H9 (cell line): Measurements from ENCODE around the gene ST6GALNAC2. TPM values are rescaled to one million over a fixed set of nuclear protein-coding genes. Genes with fewer than 3 reads are reported as not detected.
A peak's percentile ranks its signal among the peaks of the same experiment; 100 is the strongest.

Experiments
- DNase-seq: peaks from one replicate; pipeline ENCODE4 v3.0.0-alpha.2; 2017
- H2AFZ ChIP-seq: one replicate; pipeline ENCODE4 v1.6.1; 2013; ENCODE audit warnings: mild to moderate bottlenecking, low read length, control low read depth, moderate library complexity
- H2AK5ac ChIP-seq: 2 replicates; pipeline ENCODE4 v1.6.1; 2013; ENCODE audit warnings: low read length, control low read depth, mixed read lengths; ENCODE audit not compliant: insufficient read length
- H2BK120ac ChIP-seq: one replicate; pipeline ENCODE4 v1.6.1; 2013; ENCODE audit warnings: low read depth, mild to moderate bottlenecking, low read length, control low read depth, inconsistent platforms; ENCODE audit not compliant: poor library complexity, severe bottlenecking
- H2BK12ac ChIP-seq: 2 replicates; pipeline ENCODE4 v1.6.1; 2013; ENCODE audit warnings: low read length, control low read depth, mixed read lengths, low read depth; ENCODE audit not compliant: insufficient read length
- H2BK15ac ChIP-seq: 2 replicates; pipeline ENCODE4 v1.6.1; 2013; ENCODE audit warnings: low read depth, low read length, control low read depth
- H2BK20ac ChIP-seq: one replicate; pipeline ENCODE4 v1.6.1; 2013; ENCODE audit warnings: low read depth, mild to moderate bottlenecking, low read length, control low read depth, inconsistent platforms; ENCODE audit not compliant: poor library complexity, severe bottlenecking
- H2BK5ac ChIP-seq: 2 replicates; pipeline ENCODE4 v1.6.1; 2013; ENCODE audit warnings: low read length, control low read depth, mixed read lengths; ENCODE audit not compliant: insufficient read length
- H3K14ac ChIP-seq: 2 replicates; pipeline ENCODE4 v1.6.1; 2013; ENCODE audit warnings: low read length, control low read depth; ENCODE audit not compliant: insufficient read depth
- H3K18ac ChIP-seq: 2 replicates; pipeline ENCODE4 v1.6.1; 2013; ENCODE audit warnings: low read depth, mild to moderate bottlenecking, mixed read lengths, low read length, control low read depth; ENCODE audit not compliant: insufficient read length
- H3K23ac ChIP-seq: 2 replicates; pipeline ENCODE4 v1.6.1; 2013; ENCODE audit warnings: low read length, control low read depth, mixed read lengths, low read depth; ENCODE audit not compliant: insufficient read length
- H3K23me2 ChIP-seq: 2 replicates; pipeline ENCODE4 v1.6.1; 2013; ENCODE audit warnings: low read depth, mild to moderate bottlenecking, mixed read lengths, low read length, control low read depth; ENCODE audit not compliant: insufficient read length, poor library complexity, severe bottlenecking
- H3K27ac ChIP-seq: 2 replicates; pipeline ENCODE4 v1.5.1; 2013; ENCODE audit warnings: low read length, control low read depth, mixed read lengths, low read depth; ENCODE audit not compliant: insufficient read length
- H3K27me3 ChIP-seq: 2 replicates; pipeline ENCODE4 v1.6.1; 2013; ENCODE audit warnings: low read length, control low read depth, inconsistent platforms; ENCODE audit not compliant: insufficient read depth
- H3K4ac ChIP-seq: 2 replicates; pipeline ENCODE4 v1.6.1; 2013; ENCODE audit warnings: low read depth, mild to moderate bottlenecking, control low read depth, inconsistent platforms, low read length, moderate library complexity
- H3K4me1 ChIP-seq: 2 replicates; pipeline ENCODE4 v1.6.1; 2013; ENCODE audit warnings: low read length, control low read depth, inconsistent platforms; ENCODE audit not compliant: insufficient read depth
- H3K4me2 ChIP-seq: 2 replicates; pipeline ENCODE4 v1.6.1; 2013; ENCODE audit warnings: low read length, control low read depth, mixed read lengths; ENCODE audit not compliant: insufficient read length, insufficient read depth
- H3K56ac ChIP-seq: 2 replicates; pipeline ENCODE4 v1.6.1; 2013; ENCODE audit warnings: low read depth, mild to moderate bottlenecking, mixed read lengths, low read length, control low read depth; ENCODE audit not compliant: insufficient read length
- H3K79me1 ChIP-seq: 2 replicates; pipeline ENCODE4 v1.6.1; 2013; ENCODE audit warnings: low read depth, mild to moderate bottlenecking, moderate library complexity, low read length, control low read depth, inconsistent platforms; ENCODE audit not compliant: insufficient read depth, poor library complexity, severe bottlenecking
- H3K79me2 ChIP-seq: 2 replicates; pipeline ENCODE4 v1.6.1; 2013; ENCODE audit warnings: low read length, control low read depth, inconsistent platforms; ENCODE audit not compliant: insufficient read depth
- H3K9ac ChIP-seq: 2 replicates; pipeline ENCODE4 v1.6.1; 2013; ENCODE audit warnings: low read length, control low read depth, mixed read lengths; ENCODE audit not compliant: insufficient read length; ENCODE audit errors: extremely low read depth
- H3K9me3 ChIP-seq: one replicate; pipeline ENCODE4 v1.6.1; 2013; ENCODE audit warnings: low read depth, low read length, inconsistent platforms; ENCODE audit not compliant: control insufficient read depth
- H3T11ph ChIP-seq: one replicate; pipeline ENCODE4 v1.6.1; 2013; ENCODE audit warnings: mild to moderate bottlenecking, low read length, control low read depth, inconsistent platforms
- H4K20me1 ChIP-seq: one replicate; pipeline ENCODE4 v1.6.1; 2013; ENCODE audit not compliant: control insufficient read depth, insufficient read length, insufficient read depth
- H4K5ac ChIP-seq: 2 replicates; pipeline ENCODE4 v1.6.1; 2013; ENCODE audit warnings: low read depth, mild to moderate bottlenecking, mixed read lengths, low read length, control low read depth; ENCODE audit not compliant: insufficient read length
- H4K8ac ChIP-seq: replicated peaks from 2 replicates; pipeline ENCODE4 v1.6.1; 2013; ENCODE audit warnings: low read length, control low read depth, mixed read lengths, low read depth; ENCODE audit not compliant: insufficient read length
- H4K91ac ChIP-seq: 2 replicates; pipeline ENCODE4 v1.6.1; 2013; ENCODE audit warnings: low read depth, mild to moderate bottlenecking, moderate library complexity, mixed read lengths, low read length, control low read depth; ENCODE audit not compliant: insufficient read length
- H3K27ac Mint-ChIP-seq, 3 experiments: 2 replicates in 2 of 3; 3 replicates in 1 of 3; pipeline ENCODE4 v1.8.0; 2020 to 2021; ENCODE audit warnings: mixed read lengths in 3 of 3, mild to moderate bottlenecking in 1 of 3, moderate library complexity in 1 of 3
- H3K27me3 Mint-ChIP-seq: 2 replicates; pipeline ENCODE4 v1.8.0; 2021; ENCODE audit warnings: low read depth, mild to moderate bottlenecking, moderate library complexity, mixed read lengths
- H3K36me3 Mint-ChIP-seq, 3 experiments: 2 replicates in 2 of 3; 3 replicates in 1 of 3; pipeline ENCODE4 v1.8.0; 2020 to 2021; ENCODE audit warnings: low read depth in 3 of 3, mixed read lengths in 3 of 3; ENCODE audit not compliant: insufficient read depth in 1 of 3
- H3K4me1 Mint-ChIP-seq, 2 experiments: 2 replicates each; pipeline ENCODE4 v1.8.0; 2020; ENCODE audit warnings: mixed read lengths in 2 of 2
- H3K4me3 Mint-ChIP-seq, 2 experiments: 2 replicates in 1 of 2; 3 replicates in 1 of 2; pipeline ENCODE4 v1.8.0; 2020 to 2021; ENCODE audit warnings: mild to moderate bottlenecking in 2 of 2, mixed read lengths in 2 of 2, moderate library complexity in 1 of 2
- H3K9me3 Mint-ChIP-seq, 2 experiments: 2 replicates in 1 of 2; 3 replicates in 1 of 2; pipeline ENCODE4 v1.8.0; 2020; ENCODE audit warnings: mild to moderate bottlenecking in 2 of 2, mixed read lengths in 2 of 2, moderate library complexity in 1 of 2
- CTCF ChIP-seq: fragments of 200-600 bp; sonication (generic); conservative IDR thresholded peaks from 3 replicates; pipeline ENCODE4 v1.8.0; 2021; ENCODE audit warnings: antibody characterized with exemption, mild to moderate bottlenecking
- WGBS: extraction: QIAGEN DNeasy Blood & Tissue Kit; methylation state at CpG from one replicate; pipeline ENCODE4 v1.1.7; 2013; ENCODE audit warnings: missing lambda C conversion rate, low lambda C conversion rate, mixed read lengths; ENCODE audit not compliant: insufficient read length; ENCODE audit errors: extremely low coverage; 5-methylcytosine and 5-hydroxymethylcytosine counted together
- total RNA-seq: library from RNA; stranded (reverse); gene quantifications from 2 replicates; pipeline ENCODE4 v1.2.1, GENCODE V29; 2021

Gene ST6GALNAC2
- total RNA-seq, 1 experiment from 2014 or later = 0.46 TPM

GRCh38 chr17:76585033-76585648 is 519 bp downstream of the ST6GALNAC2 start:
- Mint-ChIP-seq H3K4me1 (peaks cover 29 to 41% of the 10 kb centered on the region in 2 experiments), H3K27ac (no peak overlapping the region), H3K27me3 (peaks cover 76% of the 10 kb centered on the region), H3K36me3 (no peaks in the 10 kb centered on the region; a peak in 1 of 7 replicates), H3K9me3 (peaks cover 2 to 7% of the 10 kb centered on the region in 2 experiments; a peak in 3 of 5 replicates), H3K4me3 (peak overlapping the region; percentile 59 to 80)
- H3K56ac ChIP-seq = no peak overlapping the region
- H3K23me2 ChIP-seq = peaks cover 11% of the 10 kb centered on the region
- peaks cover 36% of the 10 kb centered on the region; the same call in 1 of the 2 replicates for H3K27me3 ChIP-seq
- H2BK120ac ChIP-seq = no peak overlapping the region
- no peaks in the 10 kb centered on the region for H3K9me3 ChIP-seq
- H2BK12ac ChIP-seq = no peak overlapping the region
- H4K91ac ChIP-seq = no peak overlapping the region
- no peak overlapping the region for H3K4ac ChIP-seq
- no peak overlapping the region for H3K9ac ChIP-seq
- H3K27ac ChIP-seq = no peak overlapping the region
- no peak overlapping the region for H2AK5ac ChIP-seq
- no peak overlapping the region for H3K18ac ChIP-seq
- no CpG with 5 or more reads among the region's 62 CpGs for WGBS
- H2BK20ac ChIP-seq = no peak overlapping the region
- H3K14ac ChIP-seq = no peak overlapping the region; the same call in 1 of the 2 replicates
- H4K8ac ChIP-seq = no peak overlapping the region
- H2BK15ac ChIP-seq = no peak overlapping the region
- peaks cover 2% of the 10 kb centered on the region for H4K20me1 ChIP-seq
- H3K79me2 ChIP-seq = no peaks in the 10 kb centered on the region
- TF ChIP-seq CTCF = no peak
- DNase-seq = peak; percentile 52
- H2BK5ac ChIP-seq = no peak overlapping the region
- no peaks in the 10 kb centered on the region for H3K79me1 ChIP-seq
- peak overlapping the region; percentile 67 for H3K4me2 ChIP-seq
- H2AFZ ChIP-seq = no peak overlapping the region
- no peak overlapping the region for H3T11ph ChIP-seq
- H3K23ac ChIP-seq = no peak overlapping the region
- no peaks in the 10 kb centered on the region; the same call in 1 of the 2 replicates for H3K4me1 ChIP-seq
- H4K5ac ChIP-seq = no peak overlapping the region
